Epithelial cell of proximal tubule (primary cell): Measurements from ENCODE around the gene AGXT2. TPM values are rescaled to one million over a fixed set of nuclear protein-coding genes. Genes with fewer than 3 reads are reported as not detected.

ENCODE experiments used
- DNase-seq: peaks from one replicate; pipeline ENCODE4 v3.0.0-alpha.2; 2011; ENCODE audit warnings: low read depth
- H3K4me3 ChIP-seq: 2 replicates; pipeline ENCODE4 v1.5.1; 2011; ENCODE audit warnings: low read depth, mild to moderate bottlenecking, low read length
- total RNA-seq: library from RNA; depleted of rRNA; stranded (reverse); fragments of >200 nt; gene quantifications from 2 replicates; pipeline ENCODE4 v1.2.3, GENCODE V29; 2015
- TF ChIP-seq, protein P1 (sequence below): conservative IDR thresholded peaks from 2 replicates; pipeline ENCODE4 v1.5.1; 2012; ENCODE audit warnings: low read depth, mild to moderate bottlenecking, low read length

AGXT2 gene
- total RNA-seq, 1 donor from 2014 or later: not detected

GRCh38 chr5:34957857-34958690, 89.7 kb downstream of the AGXT2 start:
- no peak for DNase-seq
- no peak overlapping the region for H3K4me3 ChIP-seq
- TF ChIP-seq, protein P1, sequence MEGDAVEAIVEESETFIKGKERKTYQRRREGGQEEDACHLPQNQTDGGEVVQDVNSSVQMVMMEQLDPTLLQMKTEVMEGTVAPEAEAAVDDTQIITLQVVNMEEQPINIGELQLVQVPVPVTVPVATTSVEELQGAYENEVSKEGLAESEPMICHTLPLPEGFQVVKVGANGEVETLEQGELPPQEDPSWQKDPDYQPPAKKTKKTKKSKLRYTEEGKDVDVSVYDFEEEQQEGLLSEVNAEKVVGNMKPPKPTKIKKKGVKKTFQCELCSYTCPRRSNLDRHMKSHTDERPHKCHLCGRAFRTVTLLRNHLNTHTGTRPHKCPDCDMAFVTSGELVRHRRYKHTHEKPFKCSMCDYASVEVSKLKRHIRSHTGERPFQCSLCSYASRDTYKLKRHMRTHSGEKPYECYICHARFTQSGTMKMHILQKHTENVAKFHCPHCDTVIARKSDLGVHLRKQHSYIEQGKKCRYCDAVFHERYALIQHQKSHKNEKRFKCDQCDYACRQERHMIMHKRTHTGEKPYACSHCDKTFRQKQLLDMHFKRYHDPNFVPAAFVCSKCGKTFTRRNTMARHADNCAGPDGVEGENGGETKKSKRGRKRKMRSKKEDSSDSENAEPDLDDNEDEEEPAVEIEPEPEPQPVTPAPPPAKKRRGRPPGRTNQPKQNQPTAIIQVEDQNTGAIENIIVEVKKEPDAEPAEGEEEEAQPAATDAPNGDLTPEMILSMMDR: peak; percentile 78

DNA sequence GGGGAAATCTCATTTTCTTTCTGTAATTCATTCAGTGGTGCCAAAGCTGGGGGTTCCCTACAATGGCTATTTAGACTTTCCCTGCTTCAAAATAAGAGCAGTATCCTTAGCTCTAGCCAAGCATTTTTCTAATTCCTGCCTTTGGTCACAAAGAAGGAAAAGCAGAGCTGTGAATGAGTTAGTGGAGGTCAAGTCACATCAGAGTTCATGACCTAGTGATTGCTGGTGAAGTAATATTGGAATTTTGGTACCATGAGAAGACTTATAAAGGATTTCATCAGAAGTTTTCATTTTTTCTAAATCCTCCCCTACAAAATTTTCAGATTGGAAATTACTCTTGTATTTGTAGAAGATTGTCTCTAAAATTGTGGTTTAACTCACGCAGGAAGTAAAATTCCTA, 90.4 kb downstream of the AGXT2 start:
- no peak overlapping the region for H3K4me3 ChIP-seq
- TF ChIP-seq, protein P1: no peak
- DNase-seq: peak; percentile 46

Other genes with a start within 250 kb of the AGXT2 start
- gene TTC23L, start 208.8 kb downstream of the AGXT2 start, total RNA-seq: 0.29 TPM in 1 of 2 replicates, not detected in the other
- 20.5 and 40.3 TPM in 2 replicates for gene RAD1, start 132.4 kb downstream of the AGXT2 start, total RNA-seq
- gene BRIX1, start 132.2 kb downstream of the AGXT2 start, total RNA-seq: 41.5 and 66.9 TPM in 2 replicates
- 24.7 and 27.2 TPM in 2 replicates for gene DNAJC21, start 118.4 kb downstream of the AGXT2 start, total RNA-seq
- gene PRLR, start 182.5 kb upstream of the AGXT2 start, total RNA-seq: 0.22 and 0.35 TPM in 2 replicates